ENCODE measurements around the gene PKM.

DNA sequence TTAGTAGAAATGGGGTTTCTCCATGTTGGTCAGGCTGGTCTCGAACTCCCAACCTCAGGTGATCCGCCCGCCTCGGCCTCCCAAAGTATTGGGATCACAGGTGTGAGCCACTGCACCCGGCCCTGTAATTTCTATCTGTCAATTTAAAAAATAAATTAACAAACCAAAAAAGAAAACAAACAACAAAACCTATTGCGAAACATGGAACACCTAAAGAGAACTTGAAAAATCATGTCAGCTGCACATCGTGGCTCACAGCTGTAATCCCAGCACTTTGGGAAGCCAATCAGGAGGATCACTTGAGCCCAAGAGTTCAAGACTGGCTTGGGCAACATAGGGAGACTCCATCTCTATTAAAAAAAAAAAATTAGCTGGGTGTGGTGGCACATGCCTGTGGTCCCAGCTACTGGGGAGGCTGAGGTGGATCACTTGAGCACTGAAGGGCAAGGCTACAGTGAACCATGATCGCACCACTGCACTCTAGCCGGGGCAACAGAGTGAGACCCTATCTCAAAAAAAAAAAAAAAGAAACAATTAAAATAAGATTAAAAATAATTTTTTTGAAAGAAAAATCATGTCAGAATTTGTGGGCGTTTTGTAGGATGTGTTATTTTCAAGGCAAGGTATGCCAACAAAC is 21.8 kb upstream of the PKM start:
- TF ChIP-seq GATA2 (IDR thresholded peaks at IDR 0.05; ENCODE audit: low read depth, low read length) (no peak), GATA3 (IDR thresholded peaks at IDR 0.05; ENCODE audit: low read depth, low read length) (no peak)
